Activated B cell treated with CpG ODN at 0.5 μM for 24 hours (primary cell): ENCODE data around the gene NTF3. TPM values are rescaled to one million over a fixed set of nuclear protein-coding genes. Genes with fewer than 3 reads are reported as not detected.

Experiments used
- ATAC-seq: fragments of 200-7000 bp; cut with Tn5 transposase; one replicate; pipeline ENCODE4 v1.10.0; 2021; ENCODE audit warnings: low read depth, mild to moderate bottlenecking, moderate library complexity
- CTCF ChIA-PET: fragments of 350-600 bp; sonication (Branson Sonifier 250); formaldehyde crosslinking; loops from one replicate; lab custom pipeline; 2021; ENCODE audit warnings: antibody characterized with exemption; lab: Charles Lee
- POLR2A ChIA-PET: fragments of 350-600 bp; sonication (Branson Sonifier 250); formaldehyde crosslinking; loops from one replicate; lab custom pipeline; 2021; ENCODE audit warnings: antibody characterized with exemption; lab: Charles Lee
- DNase-seq: peaks from one replicate; pipeline ENCODE4 v3.0.0; 2022
- H3K27ac Mint-ChIP-seq: one replicate; pipeline ENCODE4 v1.8.0; 2020; ENCODE audit warnings: mixed read lengths
- H3K27me3 Mint-ChIP-seq: one replicate; pipeline ENCODE4 v1.8.0; 2021; ENCODE audit warnings: mixed read lengths
- H3K36me3 Mint-ChIP-seq: one replicate; pipeline ENCODE4 v1.8.0; 2021; ENCODE audit warnings: low read depth, mixed read lengths
- H3K4me1 Mint-ChIP-seq: one replicate; pipeline ENCODE4 v1.8.0; 2021; ENCODE audit warnings: mixed read lengths
- H3K4me3 Mint-ChIP-seq: one replicate; pipeline ENCODE4 v1.8.0; 2020; ENCODE audit warnings: mild to moderate bottlenecking, mixed read lengths
- H3K9me3 Mint-ChIP-seq: one replicate; pipeline ENCODE4 v1.8.0; 2020; ENCODE audit warnings: mixed read lengths
- intact Hi-C: fragments of 100-400 bp; cut with micrococcal nuclease; formaldehyde crosslinking; loops from one replicate; pipeline ENCODE4 v1.15.1; 2024
- total RNA-seq: library from RNA; stranded (reverse); gene quantifications from 2 replicates; pipeline ENCODE4 v1.2.3, GENCODE V29; 2022
- TF ChIP-seq, protein P1 (sequence below): fragments of 200-600 bp; IDR thresholded peaks from one replicate; pipeline ENCODE4 v1.8.0; 2022; ENCODE audit warnings: antibody characterized with exemption, mild to moderate bottlenecking

Gene NTF3
- total RNA-seq, 1 donor from 2014 or later, result not detected

DNA sequence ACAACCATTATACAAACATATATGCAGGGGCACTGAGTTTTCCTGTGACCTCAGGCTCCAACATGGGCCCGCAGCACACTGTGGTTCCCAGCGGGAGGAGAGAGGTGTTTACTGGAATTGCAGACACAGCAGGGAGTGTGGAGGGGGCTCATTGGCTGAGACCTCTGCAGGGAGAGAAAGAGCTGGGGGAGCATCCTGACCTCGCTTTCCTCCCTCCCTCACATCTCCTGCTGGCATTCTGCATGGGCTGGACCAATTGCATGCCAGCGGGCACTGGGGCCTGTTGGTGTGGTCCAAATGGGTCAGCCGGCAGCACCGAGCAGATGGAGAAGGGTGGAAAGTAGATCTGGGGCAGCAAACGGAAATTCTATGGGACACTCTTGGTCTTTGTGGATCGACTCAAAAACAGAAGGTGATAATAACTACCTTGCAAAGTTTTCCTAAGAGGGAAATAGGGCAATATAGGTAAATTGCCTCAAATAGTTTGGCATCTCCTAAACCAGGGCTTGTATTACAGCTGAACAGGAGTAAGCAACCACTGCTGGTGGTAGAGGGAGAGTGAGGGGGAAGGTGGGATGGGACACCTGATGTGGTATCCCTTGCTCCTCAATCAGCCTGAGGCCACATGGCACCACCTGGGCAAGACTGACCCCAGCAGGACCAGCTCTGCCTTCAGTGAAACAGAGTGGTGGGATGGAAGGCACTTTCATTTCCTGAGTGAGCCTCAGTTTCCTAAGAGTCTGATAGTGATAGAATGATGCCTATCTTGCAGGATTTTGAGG lies 86.9 kb downstream of the NTF3 start:
- no peak overlapping the region for H3K27ac Mint-ChIP-seq
- H3K9me3 Mint-ChIP-seq, result no peaks in the 10 kb centered on the region
- no peak for DNase-seq
- POLR2A ChIA-PET, result no interaction called here
- TF ChIP-seq, protein P1, sequence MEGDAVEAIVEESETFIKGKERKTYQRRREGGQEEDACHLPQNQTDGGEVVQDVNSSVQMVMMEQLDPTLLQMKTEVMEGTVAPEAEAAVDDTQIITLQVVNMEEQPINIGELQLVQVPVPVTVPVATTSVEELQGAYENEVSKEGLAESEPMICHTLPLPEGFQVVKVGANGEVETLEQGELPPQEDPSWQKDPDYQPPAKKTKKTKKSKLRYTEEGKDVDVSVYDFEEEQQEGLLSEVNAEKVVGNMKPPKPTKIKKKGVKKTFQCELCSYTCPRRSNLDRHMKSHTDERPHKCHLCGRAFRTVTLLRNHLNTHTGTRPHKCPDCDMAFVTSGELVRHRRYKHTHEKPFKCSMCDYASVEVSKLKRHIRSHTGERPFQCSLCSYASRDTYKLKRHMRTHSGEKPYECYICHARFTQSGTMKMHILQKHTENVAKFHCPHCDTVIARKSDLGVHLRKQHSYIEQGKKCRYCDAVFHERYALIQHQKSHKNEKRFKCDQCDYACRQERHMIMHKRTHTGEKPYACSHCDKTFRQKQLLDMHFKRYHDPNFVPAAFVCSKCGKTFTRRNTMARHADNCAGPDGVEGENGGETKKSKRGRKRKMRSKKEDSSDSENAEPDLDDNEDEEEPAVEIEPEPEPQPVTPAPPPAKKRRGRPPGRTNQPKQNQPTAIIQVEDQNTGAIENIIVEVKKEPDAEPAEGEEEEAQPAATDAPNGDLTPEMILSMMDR, result no peak
- H3K4me1 Mint-ChIP-seq, result no peaks in the 10 kb centered on the region
- H3K4me3 Mint-ChIP-seq, result no peak overlapping the region
- CTCF ChIA-PET, result no interaction called here
- H3K27me3 Mint-ChIP-seq, result peaks cover 3% of the 10 kb centered on the region
- intact Hi-C loops, result no loop called here
- no peak for ATAC-seq
- no peaks in the 10 kb centered on the region for H3K36me3 Mint-ChIP-seq

DNA sequence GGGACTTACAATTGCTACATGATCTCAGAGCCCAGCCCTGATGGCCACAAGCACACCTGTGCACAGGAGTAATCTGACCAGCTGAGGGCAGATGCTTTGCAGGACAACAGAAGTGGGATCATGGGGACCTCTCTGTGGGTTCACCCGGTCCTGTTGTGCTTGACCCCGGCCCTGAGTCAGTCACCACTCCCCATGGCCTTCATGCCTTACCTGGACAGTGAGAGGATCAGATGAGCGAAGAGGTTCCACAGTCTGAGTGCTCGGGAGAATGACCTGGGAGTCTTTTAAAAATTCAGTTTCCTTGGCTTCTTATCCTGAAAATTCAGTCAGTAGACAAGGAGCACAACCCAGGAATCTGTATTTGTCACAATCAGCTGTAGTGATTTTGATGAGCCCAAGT lies 88.1 kb downstream of the NTF3 start:
- H3K27me3 Mint-ChIP-seq, result no peaks in the 10 kb centered on the region
- no peak for ATAC-seq
- no peaks in the 10 kb centered on the region for H3K4me1 Mint-ChIP-seq

DNA sequence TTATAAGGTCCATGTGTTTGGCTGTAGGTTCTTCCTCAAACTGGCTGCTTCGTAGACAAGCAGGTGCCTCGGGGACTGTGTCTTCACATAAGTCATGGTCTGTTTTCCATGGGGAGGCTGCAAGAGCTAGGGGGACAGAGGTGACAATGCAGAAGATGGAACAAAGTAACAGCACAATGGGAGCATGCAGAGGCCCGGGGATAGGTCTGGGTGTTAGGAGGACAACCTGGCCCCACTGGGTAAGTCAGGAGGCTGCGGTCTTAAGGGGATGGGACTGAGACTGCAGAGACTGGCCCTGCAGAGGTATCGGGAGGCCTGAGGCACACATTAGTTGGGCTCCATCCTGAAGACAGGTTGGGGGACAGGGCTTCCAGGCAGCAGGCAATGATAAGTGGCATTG lies 88.9 kb downstream of the NTF3 start:
- TF ChIP-seq, protein P1, result no peak
- ATAC-seq, result no peak
- H3K27me3 Mint-ChIP-seq, result no peaks in the 10 kb centered on the region
- no peak overlapping the region for H3K27ac Mint-ChIP-seq
- no peaks in the 10 kb centered on the region for H3K36me3 Mint-ChIP-seq
- H3K9me3 Mint-ChIP-seq, result no peaks in the 10 kb centered on the region
- no peak overlapping the region for H3K4me3 Mint-ChIP-seq
- ChIA-PET POLR2A (no interaction called here), CTCF (no interaction called here)
- H3K4me1 Mint-ChIP-seq, result no peaks in the 10 kb centered on the region
- no peak for DNase-seq
- intact Hi-C loops, result no loop called here

More for the DNA sequence above, 88.1 kb downstream of the NTF3 start:
- CTCF ChIA-PET, result no interaction called here
- DNase-seq, result no peak
- Mint-ChIP-seq H3K4me3 (no peak overlapping the region), H3K9me3 (no peaks in the 10 kb centered on the region), H3K27ac (no peak overlapping the region), H3K36me3 (no peaks in the 10 kb centered on the region)
- POLR2A ChIA-PET, result no interaction called here
- intact Hi-C loops, result no loop called here
- TF ChIP-seq, protein P1, result no peak

DNA sequence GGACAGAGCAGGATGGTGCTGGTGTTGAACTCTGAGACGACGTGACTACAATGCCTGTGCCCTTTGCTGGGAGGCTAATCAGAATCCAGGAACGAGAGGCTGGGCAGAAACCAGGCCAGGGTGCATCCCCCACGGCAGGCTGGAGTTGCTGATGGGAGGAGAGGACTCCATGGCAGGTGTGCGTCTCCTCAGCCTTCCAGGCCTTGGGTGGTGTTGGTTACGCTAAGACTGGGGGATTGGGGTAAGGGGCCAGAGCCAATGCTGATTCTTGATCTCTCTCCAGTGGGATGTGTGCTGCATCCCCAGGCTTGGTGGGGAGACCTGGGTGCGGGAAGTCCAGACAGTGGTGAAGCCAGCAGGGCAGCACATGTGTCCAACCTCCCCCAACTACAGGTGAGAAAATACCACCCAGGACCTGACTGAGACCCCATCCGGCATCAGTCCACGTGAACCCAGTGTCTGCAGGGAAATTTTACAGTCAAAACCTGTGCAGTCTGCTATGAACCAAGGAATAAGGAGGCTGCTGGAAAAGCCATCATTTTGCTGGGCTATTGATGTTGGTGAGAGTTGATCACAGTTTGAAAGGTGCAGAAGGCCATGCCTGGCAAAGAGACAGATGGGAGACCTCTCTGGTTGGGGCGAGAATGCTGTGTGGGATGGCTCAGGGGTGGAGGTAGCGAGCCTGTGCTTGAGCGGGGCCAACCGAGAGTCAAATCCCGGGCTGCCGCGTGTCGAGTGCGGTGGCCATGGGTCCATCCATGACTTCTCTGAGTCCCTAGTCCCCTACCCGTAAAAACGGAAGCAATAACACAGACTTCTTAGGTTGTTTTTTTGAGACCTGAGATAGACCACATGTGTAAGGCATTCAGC lies 89.8 kb downstream of the NTF3 start:
- H3K9me3 Mint-ChIP-seq, result no peaks in the 10 kb centered on the region
- H3K27me3 Mint-ChIP-seq, result no peaks in the 10 kb centered on the region
- CTCF ChIA-PET, result no interaction called here
- POLR2A ChIA-PET, result no interaction called here
- no peak overlapping the region for H3K27ac Mint-ChIP-seq
- no peaks in the 10 kb centered on the region for H3K36me3 Mint-ChIP-seq
- no peaks in the 10 kb centered on the region for H3K4me1 Mint-ChIP-seq
- intact Hi-C loops, result no loop called here
- no peak overlapping the region for H3K4me3 Mint-ChIP-seq
- DNase-seq, result no peak
- TF ChIP-seq, protein P1, result no peak
- ATAC-seq, result no peak
